KMS-11 (cell line): ENCODE data around the gene PRMT2.
"Not testable (repeated sequence)": the region's sequence is repeated elsewhere in the genome, so short reads cannot be mapped to it uniquely, and the experiment has no call there.

Experiments
- H2AFZ ChIP-seq: fragments of 200-600 bp; sonication (generic); 2 replicates; pipeline ENCODE4 v1.6.1; 2016; ENCODE audit warnings: antibody characterized with exemption, mixed run types, low read depth
- H3K27ac ChIP-seq: fragments of 200-600 bp; sonication (generic); 2 replicates; pipeline ENCODE4 v1.6.1; 2016; ENCODE audit warnings: mild to moderate bottlenecking, mixed run types
- H3K27me3 ChIP-seq: fragments of 200-600 bp; sonication (generic); 2 replicates; pipeline ENCODE4 v1.6.1; 2017; ENCODE audit warnings: mild to moderate bottlenecking, low read depth, mixed run types, moderate library complexity; ENCODE audit not compliant: insufficient read depth
- H3K36me3 ChIP-seq: fragments of 200-600 bp; sonication (generic); 2 replicates; pipeline ENCODE4 v1.6.1; 2017; ENCODE audit warnings: mild to moderate bottlenecking, mixed run types; ENCODE audit not compliant: insufficient read depth
- H3K4me1 ChIP-seq: fragments of 200-600 bp; sonication (generic); 2 replicates; pipeline ENCODE4 v1.6.1; 2016; ENCODE audit warnings: mild to moderate bottlenecking, low read depth, mixed run types; ENCODE audit not compliant: poor library complexity, severe bottlenecking
- H3K4me2 ChIP-seq: fragments of 200-600 bp; sonication (generic); 2 replicates; pipeline ENCODE4 v1.7.0; 2016; ENCODE audit warnings: mild to moderate bottlenecking, mixed run types
- H3K4me3 ChIP-seq: fragments of 200-600 bp; sonication (generic); IDR thresholded peaks from 2 replicates; pipeline ENCODE4 v1.6.1; 2017; ENCODE audit warnings: low read depth, low read length, mixed read lengths; ENCODE audit not compliant: insufficient read depth
- H3K79me2 ChIP-seq: fragments of 200-600 bp; sonication (generic); 2 replicates; pipeline ENCODE4 v1.6.1; 2016; ENCODE audit warnings: low read depth, mixed run types; ENCODE audit not compliant: insufficient read depth
- H3K9ac ChIP-seq: fragments of 200-600 bp; sonication (generic); 2 replicates; pipeline ENCODE4 v1.6.1; 2016; ENCODE audit warnings: mild to moderate bottlenecking, mixed run types
- H4K20me1 ChIP-seq: fragments of 200-600 bp; sonication (generic); 2 replicates; pipeline ENCODE4 v1.6.1; 2016; ENCODE audit warnings: mild to moderate bottlenecking, mixed run types; ENCODE audit not compliant: insufficient read depth
- CTCF ChIP-seq: fragments of 200-600 bp; sonication (generic); conservative IDR thresholded peaks from 2 replicates; pipeline ENCODE4 v1.6.1; 2017; ENCODE audit warnings: low read depth, mild to moderate bottlenecking, antibody characterized with exemption, low read length, moderate library complexity, mixed read lengths

The PRMT2 gene

DNA sequence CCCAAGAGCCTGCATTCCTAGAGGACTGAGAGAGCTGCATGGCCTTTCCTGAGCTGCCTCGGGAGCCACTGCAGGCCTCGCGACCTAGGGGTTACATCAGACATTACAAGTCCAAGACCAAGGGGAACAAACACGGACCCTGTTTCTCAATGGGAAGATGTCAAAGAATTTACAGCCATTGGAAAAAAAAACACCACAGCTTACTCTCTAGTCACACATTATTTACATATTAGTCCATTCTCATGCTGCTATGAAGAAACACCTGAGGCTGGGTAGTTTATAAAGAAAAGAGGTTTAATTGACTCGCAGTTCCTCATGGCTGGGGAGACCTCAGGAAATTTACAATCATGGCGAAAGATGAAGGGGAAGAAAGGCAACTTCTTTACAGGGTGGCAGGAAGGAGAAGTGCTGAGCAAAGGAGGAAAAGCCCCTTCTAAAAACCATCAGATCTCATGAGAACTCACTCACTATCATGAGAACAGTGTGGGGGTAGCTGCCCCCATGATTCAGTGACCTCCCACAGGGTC lies 8.4 kb upstream of the PRMT2 start:
- H3K4me3 ChIP-seq = no peak overlapping the region

DNA sequence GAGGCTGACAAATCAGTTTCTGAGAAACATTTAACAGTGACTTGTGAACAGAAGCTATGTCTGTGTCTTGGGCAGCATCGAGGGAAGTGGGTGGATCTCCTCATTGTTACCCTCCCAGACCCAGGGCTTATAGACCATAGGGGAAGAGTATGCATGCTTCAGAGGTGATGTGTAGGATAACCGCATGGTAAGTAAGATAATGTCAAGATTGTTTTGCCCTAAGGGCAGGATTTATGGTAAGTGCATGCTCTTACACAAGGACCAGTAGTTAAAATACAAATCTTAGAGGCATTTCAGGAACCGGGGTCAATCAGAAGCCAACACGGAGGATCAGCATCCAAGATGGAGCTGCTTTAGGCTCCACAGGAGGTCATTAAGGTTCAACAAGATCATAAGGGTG lies 7.7 kb upstream of the PRMT2 start:
- no peaks in the 10 kb centered on the region for H3K4me1 ChIP-seq
- no peaks in the 10 kb centered on the region for H3K36me3 ChIP-seq
- H4K20me1 ChIP-seq = no peaks in the 10 kb centered on the region
- H3K27ac ChIP-seq = no peak overlapping the region
- no peaks in the 10 kb centered on the region for H3K27me3 ChIP-seq
- no peak overlapping the region for H2AFZ ChIP-seq
- H3K4me2 ChIP-seq = no peak overlapping the region
- no peak for TF ChIP-seq CTCF
- no peak overlapping the region for H3K4me3 ChIP-seq
- no peaks in the 10 kb centered on the region for H3K79me2 ChIP-seq
- no peak overlapping the region for H3K9ac ChIP-seq

More for the DNA sequence above, 8.4 kb upstream of the PRMT2 start:
- H3K79me2 ChIP-seq = no peaks in the 10 kb centered on the region
- no peaks in the 10 kb centered on the region for H4K20me1 ChIP-seq
- H2AFZ ChIP-seq = no peak overlapping the region
- H3K27ac ChIP-seq = no peak overlapping the region
- no peaks in the 10 kb centered on the region for H3K27me3 ChIP-seq
- TF ChIP-seq CTCF = no peak
- no peaks in the 10 kb centered on the region for H3K36me3 ChIP-seq
- no peaks in the 10 kb centered on the region for H3K4me1 ChIP-seq
- no peak overlapping the region for H3K4me2 ChIP-seq
- no peak overlapping the region for H3K9ac ChIP-seq

DNA sequence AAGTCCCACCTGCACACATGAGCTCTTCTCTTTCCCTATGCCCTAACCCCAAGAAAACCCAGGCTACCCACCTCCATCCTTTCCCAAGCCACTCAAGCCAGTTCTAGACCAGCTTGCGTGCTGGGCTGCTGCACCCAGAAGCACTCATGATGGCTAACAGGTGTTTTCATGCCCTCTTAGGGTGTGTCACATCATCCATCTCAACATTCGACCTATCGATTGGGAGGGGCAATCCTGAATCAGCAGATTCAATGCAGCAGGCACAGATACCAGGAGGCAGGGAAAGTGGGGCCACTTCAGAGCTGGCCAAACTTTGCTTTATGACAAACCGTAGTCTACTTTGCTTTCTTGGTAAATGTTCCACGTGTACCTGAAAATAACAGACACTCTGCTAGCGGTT lies 6.6 kb upstream of the PRMT2 start:
- Histone ChIP-seq H4K20me1 (no peaks in the 10 kb centered on the region), H3K9ac (no peak overlapping the region), H3K79me2 (no peaks in the 10 kb centered on the region), H2AFZ (no peak overlapping the region), H3K4me3 (no peak overlapping the region), H3K36me3 (no peaks in the 10 kb centered on the region), H3K4me2 (no peak overlapping the region), H3K27me3 (no peaks in the 10 kb centered on the region), H3K4me1 (no peaks in the 10 kb centered on the region), H3K27ac (no peak overlapping the region)
- TF ChIP-seq CTCF = no peak

DNA sequence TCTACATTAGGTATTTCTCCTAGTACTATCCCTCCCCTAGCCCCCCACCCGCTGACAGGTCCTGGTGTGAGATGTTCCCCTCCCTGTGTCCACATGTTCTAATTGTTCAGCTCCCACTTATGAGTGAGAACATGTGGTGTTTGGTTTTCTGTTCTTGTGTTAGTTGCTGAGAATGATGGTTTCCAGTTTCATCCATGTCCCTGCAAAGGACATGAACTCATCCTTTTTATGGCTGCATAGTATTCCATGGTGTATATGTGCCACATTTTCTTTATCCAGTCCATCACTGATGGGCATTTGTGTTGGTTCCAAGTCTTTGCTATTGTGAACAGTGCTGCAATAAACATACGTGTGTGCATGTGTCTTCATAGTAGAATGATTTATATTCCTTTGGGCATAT lies 4.6 kb upstream of the PRMT2 start:
- H2AFZ ChIP-seq = not testable (repeated sequence)

DNA sequence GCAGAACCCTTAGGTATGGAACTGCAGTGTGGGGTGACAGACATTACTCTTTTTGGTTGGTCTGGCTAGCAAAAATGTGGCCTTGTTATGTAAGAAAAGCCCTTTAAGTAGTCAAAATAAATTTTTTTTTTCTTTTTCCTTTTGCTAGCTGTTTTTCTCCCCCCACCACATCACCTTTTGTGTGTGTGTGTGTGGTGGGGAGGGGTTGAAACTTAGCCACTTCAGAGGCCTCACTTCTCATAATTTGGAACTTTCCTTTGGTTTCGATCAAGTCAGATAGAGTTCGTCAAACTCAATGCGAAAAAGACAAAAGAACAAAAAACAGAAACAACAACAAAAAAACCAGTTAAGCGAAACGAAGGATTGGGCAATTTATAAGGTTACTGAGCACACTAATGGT lies 1.9 kb upstream of the PRMT2 start:
- H3K36me3 ChIP-seq = no peaks in the 10 kb centered on the region
- no peak overlapping the region for H2AFZ ChIP-seq
- peaks cover 22% of the 10 kb centered on the region for H3K4me1 ChIP-seq
- H3K4me2 ChIP-seq = no peak overlapping the region
- no peak for TF ChIP-seq CTCF
- no peaks in the 10 kb centered on the region for H4K20me1 ChIP-seq
- H3K27me3 ChIP-seq = no peaks in the 10 kb centered on the region
- no peak overlapping the region for H3K4me3 ChIP-seq
- no peak overlapping the region for H3K9ac ChIP-seq
- H3K27ac ChIP-seq = no peak overlapping the region
- H3K79me2 ChIP-seq = no peaks in the 10 kb centered on the region

More for the DNA sequence above, 4.6 kb upstream of the PRMT2 start:
- not testable (repeated sequence) for H3K4me3 ChIP-seq, H3K27ac ChIP-seq, H3K9ac ChIP-seq, H3K4me2 ChIP-seq, H3K4me1 ChIP-seq, H3K36me3 ChIP-seq, H4K20me1 ChIP-seq, H3K27me3 ChIP-seq, H3K79me2 ChIP-seq
